Measurements from ENCODE around the gene ZNF331.
"Not testable (repeated sequence)": the region's sequence is repeated elsewhere in the genome, so short reads cannot be mapped to it uniquely, and the experiment has no call there.

The ZNF331 gene

GRCh38 chr19:53537521-53538377 lies at the start of gene ZNF331:
Gene ZNF331, plus strand, starts transcription at chr19:53538145. Its CDS starts 31,232 bp downstream, at chr19:53569377.
- no peak for DNase-seq

DNA sequence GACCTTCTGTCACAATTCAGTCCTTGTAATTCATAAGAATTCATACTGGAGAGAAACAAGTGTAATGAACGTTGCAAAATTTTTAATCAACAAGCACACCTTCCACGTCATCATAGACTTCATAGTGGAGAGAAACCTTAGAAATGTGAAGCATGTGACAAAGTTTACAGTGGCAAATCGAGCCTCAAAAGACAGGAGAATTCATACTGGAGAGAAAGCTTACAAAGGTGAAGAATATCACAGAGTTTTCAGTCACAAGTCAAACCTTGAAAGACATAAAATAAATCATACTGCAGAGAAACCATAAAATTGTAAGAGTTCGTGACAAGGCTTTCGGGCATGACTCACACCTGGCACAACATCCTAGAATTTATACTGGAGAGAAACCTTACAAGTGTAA lies 45.8 kb upstream of the ZNF331 start:
- DNase-seq = no peak

DNA sequence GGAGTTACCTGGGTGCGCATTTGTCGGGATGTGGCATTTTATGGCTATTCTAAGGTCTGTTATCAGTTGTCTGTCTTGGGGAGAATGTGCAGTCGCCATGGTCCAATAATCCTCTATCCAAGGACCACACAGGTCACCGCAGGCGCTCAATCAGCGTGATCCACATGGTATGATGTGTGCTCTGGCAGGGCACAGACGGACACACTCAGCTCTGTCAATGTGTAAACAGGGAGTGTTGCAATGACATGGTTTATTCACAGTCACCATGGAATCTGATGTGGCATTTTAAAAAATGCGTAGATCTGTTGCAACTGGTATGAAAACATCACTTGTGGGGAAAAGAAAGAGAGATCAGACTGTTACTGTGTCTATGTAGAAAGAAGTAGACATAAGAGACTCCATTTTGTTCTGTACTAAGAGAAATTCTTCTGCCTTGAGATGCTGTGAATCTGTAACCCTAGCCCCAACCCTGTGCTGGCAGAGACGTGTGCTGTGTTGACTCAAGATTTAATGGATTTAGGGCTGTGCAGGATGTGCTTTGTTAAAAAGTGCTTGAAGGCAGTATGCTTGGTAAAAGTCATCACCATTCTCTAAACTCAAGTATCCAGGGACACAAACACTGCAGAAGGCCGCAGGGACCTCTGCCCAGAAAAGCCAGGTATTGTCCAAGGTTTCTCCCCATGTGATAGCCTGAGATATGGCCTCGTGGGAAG lies 40.5 kb upstream of the ZNF331 start:
- not testable (repeated sequence) for DNase-seq

- DNase-seq = not testable (repeated sequence)
Measured at GRCh38 chr19:53498024-53498395, 39.9 kb upstream of the ZNF331 start.

- not testable (repeated sequence) for DNase-seq
Measured at GRCh38 chr19:53503151-53503550, 34.8 kb upstream of the ZNF331 start.

GRCh38 chr19:53503671-53504364 lies 34.1 kb upstream of the ZNF331 start:
- DNase-seq = not testable (repeated sequence)

DNA sequence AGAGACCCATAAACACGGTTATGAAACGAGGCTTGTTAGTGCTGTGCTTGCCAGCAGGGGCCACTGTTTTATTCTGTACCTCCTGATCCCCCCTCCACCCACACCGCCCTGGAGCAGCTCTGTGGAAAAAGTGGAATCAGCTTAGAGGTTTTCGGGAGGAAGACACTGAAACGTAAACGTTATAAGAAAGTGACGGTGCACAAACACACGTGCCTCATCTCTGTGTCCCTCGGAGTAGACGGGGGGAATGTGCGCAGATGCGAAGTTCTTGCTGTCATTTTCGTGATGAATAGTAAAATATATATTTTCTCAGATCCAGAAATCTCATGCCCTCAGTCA lies 33.6 kb upstream of the ZNF331 start:
- not testable (repeated sequence) for DNase-seq

DNA sequence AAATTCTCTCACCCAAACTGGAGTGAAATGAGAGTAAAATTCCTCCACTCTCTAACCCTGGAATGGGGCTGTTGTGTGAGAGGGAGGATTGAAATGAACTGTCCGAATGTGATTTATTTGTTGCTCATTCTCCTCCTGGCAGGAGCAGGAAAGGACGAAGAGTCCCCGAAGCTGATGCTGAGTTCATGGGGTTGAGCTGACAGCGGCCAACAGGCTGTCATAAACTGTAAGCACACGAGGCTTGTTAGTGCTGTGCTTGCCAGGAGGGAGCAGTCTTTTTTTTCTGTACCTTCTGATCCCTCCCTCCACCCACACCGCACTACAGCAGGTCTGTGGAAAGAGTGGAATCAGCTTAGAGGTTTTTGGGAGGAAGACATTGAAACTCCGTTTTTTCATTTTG lies 33.1 kb upstream of the ZNF331 start:
- DNase-seq = no peak

DNA sequence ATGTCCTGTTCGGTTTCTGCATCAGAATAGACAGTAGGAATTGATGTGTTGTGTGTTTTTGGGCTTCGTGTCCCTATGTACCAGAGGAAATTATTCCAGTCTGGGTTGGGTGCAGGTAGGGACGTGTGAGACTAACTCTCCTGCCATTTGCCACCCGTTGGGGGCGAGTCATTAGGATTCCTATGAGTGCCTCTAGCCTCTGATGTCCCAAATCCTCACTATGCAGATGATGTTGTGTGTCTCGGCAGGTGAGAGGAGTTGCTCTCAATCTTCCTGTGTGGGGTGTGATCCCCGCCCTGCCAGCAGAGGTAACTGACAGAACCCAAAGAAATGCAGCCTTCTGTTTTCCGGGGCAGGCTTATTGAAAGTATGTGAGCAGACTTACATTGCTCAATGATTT lies 31.2 kb upstream of the ZNF331 start:
- no peak for DNase-seq

GRCh38 chr19:53507523-53508442 lies 30.2 kb upstream of the ZNF331 start:
- no peak for DNase-seq

DNA sequence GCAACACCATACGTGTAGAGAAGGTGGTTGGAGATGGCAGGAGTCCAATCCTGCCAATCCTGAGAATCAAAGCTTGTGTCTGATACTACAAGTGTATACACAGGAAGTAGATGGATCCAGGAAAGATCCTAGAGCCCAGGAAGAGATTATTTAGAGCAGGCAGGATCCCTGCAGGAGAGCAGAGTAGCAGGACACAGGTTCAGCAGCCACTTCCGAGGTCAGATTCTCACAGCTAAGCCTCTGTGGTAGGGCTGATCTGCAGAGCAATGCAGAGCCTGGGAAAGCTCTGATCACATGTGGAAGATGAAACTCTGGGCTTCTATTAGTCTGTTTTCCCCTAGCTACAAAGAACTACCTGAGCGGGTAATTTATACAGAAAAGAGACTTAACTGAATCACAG lies 28.5 kb upstream of the ZNF331 start:
- no peak for DNase-seq

GRCh38 chr19:53509845-53510244 lies 28.1 kb upstream of the ZNF331 start:
- no peak for DNase-seq

- DNase-seq = no peak
Measured at GRCh38 chr19:53511357-53511756, 26.6 kb upstream of the ZNF331 start.

DNA sequence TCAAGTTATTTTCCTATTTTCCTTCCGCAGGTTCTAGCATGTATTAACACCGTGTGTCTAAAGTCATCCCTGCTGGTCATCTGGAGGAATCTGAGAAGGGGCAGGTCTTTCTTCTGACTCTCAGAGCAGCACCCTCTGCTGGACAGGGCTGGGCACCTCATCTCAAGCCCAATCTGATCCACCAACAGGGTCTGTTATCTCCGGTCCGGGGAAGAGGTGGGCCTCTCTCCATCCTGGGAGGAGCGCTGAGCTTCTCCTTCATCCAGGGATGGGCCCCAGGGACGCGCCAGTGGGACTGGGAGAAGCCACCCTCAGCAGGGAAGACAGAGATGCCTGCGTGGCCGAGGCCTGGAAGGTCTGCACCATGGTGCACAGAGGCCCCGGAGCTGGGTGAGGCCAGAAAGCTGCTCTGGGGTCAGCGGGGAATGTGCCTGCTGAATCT lies 26.0 kb upstream of the ZNF331 start:
- DNase-seq = no peak

DNA sequence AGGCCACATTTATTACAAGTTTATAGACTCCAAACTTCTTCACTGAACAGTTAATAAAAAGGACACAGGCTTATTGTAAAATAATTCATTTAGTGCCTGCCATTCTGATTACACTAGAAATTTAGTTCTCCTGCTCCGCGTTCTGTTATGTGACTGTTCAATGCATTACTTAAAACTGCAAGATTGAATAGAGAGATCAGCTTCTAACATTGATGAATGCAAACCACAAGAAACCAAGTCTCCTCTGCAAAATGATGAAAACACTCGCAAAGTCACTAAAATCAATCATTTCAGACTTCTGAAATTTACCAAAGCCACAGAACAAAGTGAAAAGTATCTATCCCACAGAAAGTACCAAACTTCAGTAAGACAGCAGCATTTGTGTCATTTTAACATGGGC lies 22.9 kb upstream of the ZNF331 start:
- DNase-seq = not testable (repeated sequence)

- no peak for DNase-seq
Measured at GRCh38 chr19:53517114-53517741, 20.7 kb upstream of the ZNF331 start.

DNA sequence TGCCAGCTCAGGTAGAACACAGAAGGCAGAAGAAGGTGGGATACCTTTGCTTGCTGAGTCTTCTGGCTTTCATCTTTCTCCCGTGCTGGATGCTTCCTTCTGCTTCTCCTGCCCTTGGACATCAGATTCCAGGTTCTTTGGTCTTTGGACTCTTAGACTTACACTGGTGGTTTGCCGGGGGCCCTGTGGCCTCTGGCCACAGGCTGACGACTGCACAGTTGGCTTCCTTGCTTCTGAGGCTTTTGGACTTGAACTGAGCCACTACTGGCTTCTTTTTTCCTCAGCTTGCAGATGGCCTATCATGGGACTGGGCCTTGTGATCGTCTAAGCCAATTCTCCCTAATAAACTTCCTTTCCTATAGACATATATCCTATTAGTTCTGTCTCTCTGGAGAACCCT lies 19.8 kb upstream of the ZNF331 start:
- DNase-seq = no peak

- DNase-seq = no peak
Measured at GRCh38 chr19:53518716-53519115, 19.2 kb upstream of the ZNF331 start.

GRCh38 chr19:53519446-53519845 lies 18.5 kb upstream of the ZNF331 start:
- DNase-seq = no peak

GRCh38 chr19:53520163-53520546 lies 17.8 kb upstream of the ZNF331 start:
- DNase-seq = no peak

DNA sequence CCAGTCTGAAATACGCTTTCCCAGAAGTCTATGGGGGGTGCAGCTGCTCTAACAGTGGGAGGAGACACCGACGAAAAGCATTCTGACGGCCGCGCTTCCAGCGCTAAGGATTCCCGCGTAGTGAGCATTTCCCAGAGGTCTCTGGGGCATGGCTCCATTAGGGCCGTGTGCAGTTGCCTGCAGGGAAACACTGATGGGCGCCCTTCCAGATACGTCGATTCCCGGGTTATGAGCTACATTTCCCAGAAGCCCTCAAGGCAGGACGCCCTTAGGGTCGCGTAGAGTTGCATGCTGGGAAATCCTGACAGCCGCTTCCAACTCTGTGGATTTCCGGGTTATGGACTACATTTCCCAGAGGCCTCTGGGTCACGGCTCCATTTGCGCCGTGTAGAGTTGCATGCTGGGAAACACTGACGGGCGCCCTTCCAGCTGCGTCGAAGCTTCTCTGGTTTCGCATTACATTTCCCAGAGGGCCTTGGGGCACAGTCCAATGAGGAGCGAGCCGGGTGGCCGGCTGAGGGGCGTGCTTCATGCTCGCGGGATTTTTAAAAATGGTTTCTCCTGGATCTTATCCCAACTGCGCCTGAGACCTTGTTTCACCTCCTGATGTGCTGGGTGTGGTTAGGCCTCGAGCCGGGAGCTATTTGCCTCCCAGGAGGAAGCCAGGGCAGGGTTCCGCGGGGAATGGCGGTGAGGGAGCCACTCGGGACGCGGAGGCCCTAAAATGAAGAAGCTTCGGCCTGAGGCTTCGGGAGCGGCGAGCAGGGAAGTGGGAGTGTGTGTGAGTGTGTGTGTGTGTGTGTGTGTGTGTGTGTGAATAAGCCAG lies 17.2 kb upstream of the ZNF331 start:
- DNase-seq = no peak
